ENCODE data around the gene OPN1SW.

Gene OPN1SW

DNA sequence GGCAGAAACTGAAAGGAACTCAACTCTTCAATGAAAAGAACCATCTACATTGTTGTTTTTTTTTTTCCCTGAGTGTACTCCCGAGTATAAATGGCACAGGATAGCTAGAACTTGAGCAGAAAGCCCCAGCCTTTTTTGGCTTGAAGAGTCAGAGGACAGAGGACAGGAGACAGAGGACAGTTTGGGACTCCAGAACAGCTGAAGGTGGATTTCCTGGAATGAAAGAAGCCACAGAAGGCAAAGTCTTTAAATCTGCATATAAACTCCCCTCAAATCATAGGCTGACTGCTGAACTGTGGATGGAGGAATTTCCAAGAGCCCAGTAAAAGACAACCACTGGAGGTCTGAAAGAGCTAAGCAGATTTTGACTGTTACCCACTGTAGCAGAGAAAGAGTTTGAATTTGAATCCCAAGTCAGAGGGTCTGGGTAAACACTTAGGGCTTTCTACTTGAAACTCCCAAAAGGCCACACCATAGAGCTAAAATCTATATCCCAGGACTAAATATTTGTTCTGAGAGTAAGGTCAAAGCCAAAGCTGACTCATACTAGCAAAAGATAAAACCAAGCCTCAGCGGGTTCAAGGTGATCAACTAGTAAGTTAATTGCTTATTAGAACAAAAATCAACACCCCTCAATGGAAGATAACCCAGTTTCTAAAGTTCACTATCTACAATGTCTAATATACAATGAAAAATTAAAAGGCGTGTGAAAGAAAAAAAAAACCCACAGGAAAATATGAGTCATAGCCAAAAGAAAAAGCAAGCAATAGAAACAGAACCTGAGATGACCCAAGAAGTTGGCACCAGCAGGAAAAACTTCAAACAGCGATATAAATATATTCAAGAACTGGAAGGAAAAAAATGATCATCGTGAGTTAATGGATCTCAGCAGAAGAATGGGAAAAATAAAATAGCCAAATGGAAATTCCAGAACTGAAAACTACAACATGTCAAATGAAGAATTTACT lies 1.8 kb upstream of the OPN1SW start:
- no peak overlapping the region for H3K4me3 ChIP-seq (ENCODE audit: low read depth, low read length)
- TF ChIP-seq, protein P1, sequence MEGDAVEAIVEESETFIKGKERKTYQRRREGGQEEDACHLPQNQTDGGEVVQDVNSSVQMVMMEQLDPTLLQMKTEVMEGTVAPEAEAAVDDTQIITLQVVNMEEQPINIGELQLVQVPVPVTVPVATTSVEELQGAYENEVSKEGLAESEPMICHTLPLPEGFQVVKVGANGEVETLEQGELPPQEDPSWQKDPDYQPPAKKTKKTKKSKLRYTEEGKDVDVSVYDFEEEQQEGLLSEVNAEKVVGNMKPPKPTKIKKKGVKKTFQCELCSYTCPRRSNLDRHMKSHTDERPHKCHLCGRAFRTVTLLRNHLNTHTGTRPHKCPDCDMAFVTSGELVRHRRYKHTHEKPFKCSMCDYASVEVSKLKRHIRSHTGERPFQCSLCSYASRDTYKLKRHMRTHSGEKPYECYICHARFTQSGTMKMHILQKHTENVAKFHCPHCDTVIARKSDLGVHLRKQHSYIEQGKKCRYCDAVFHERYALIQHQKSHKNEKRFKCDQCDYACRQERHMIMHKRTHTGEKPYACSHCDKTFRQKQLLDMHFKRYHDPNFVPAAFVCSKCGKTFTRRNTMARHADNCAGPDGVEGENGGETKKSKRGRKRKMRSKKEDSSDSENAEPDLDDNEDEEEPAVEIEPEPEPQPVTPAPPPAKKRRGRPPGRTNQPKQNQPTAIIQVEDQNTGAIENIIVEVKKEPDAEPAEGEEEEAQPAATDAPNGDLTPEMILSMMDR (IDR thresholded peaks at IDR 0.05; ENCODE audit: borderline replicate concordance, insufficient read depth, low read depth, low read length), result no peak

DNA sequence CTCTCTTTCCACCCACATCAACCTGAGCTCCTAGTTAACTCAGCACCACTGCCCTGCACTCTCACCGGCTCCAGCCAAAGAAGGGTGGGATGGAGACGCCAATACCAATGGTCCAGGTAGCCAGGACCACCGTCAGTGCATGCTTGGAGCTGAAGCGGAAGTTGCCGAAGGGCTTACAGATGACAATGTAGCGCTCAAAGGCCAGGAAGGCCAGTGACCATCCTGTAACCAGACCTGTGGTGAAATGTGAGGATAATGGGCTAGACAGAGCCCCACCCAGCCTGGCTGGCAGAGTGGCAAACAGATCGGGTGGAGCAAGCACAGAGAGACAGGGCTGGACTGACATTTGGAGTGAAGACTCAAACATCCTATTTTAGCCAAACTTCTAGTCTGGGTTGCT lies 673 bp downstream of the OPN1SW start:
- no peak overlapping the region for H3K4me3 ChIP-seq (ENCODE audit: low read depth, low read length)
- TF ChIP-seq, protein P1 (IDR thresholded peaks at IDR 0.05; ENCODE audit: borderline replicate concordance, insufficient read depth, low read depth, low read length), result no peak

GRCh38 chr7:128774029-128774689 lies 1.4 kb downstream of the OPN1SW start:
- no peak overlapping the region for H3K4me3 ChIP-seq (ENCODE audit: low read depth, low read length)
- TF ChIP-seq, protein P1 (IDR thresholded peaks at IDR 0.05; ENCODE audit: borderline replicate concordance, insufficient read depth, low read depth, low read length), result no peak

DNA sequence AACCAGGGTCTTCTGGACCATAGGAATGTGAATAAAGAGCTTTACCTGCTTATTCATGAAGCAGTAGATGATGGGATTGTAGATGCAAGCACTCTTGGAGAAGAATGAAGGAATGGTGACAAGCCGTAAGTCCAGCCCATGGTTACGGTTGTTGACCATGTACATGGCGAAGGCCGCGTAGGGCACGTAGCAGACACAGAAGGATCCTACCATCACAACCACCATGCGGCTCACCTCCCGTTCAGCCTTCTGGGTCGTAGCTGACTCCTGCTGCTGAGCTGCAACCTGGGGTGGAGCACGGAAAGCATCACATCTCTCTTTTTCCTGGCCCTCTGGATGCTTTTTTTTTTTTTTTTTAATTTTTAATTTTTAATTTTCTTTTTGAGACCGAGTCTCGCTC lies 2.0 kb downstream of the OPN1SW start:
- no peak overlapping the region for H3K4me3 ChIP-seq (ENCODE audit: low read depth, low read length)
- TF ChIP-seq, protein P1 (IDR thresholded peaks at IDR 0.05; ENCODE audit: borderline replicate concordance, insufficient read depth, low read depth, low read length), result no peak

GRCh38 chr7:128770233-128770632 lies 5.4 kb downstream of the OPN1SW start:
- TF ChIP-seq, protein P1 (IDR thresholded peaks at IDR 0.05; ENCODE audit: borderline replicate concordance, insufficient read depth, low read depth, low read length), result no peak
- H3K4me3 ChIP-seq (ENCODE audit: low read depth, low read length), result no peak overlapping the region

GRCh38 chr7:128767475-128768110 lies 8.0 kb downstream of the OPN1SW start:
- no peak overlapping the region for H3K4me3 ChIP-seq (ENCODE audit: low read depth, low read length)
- TF ChIP-seq, protein P1 (IDR thresholded peaks at IDR 0.05; ENCODE audit: borderline replicate concordance, insufficient read depth, low read depth, low read length), result no peak

Data from GM12875 (cell line).